ENCODE data around the gene TFPI.
"Not testable (repeated sequence)": the region's sequence is repeated elsewhere in the genome, so short reads cannot be mapped to it uniquely, and the experiment has no call there.

TFPI gene

GRCh38 chr2:187552828-187553681, 1.2 kb downstream of the TFPI start:
- DNase-seq (ENCODE audit: low spot score): no peak

- no peak for DNase-seq (ENCODE audit: low spot score)
These were observed 1.9 kb downstream of the TFPI start for GRCh38 chr2:187552381-187552780.

- DNase-seq (ENCODE audit: low spot score): no peak
These were observed 3.4 kb downstream of the TFPI start for GRCh38 chr2:187550857-187551256.

GRCh38 chr2:187549951-187550555, 4.2 kb downstream of the TFPI start:
- DNase-seq (ENCODE audit: low spot score): peak; percentile 48

GRCh38 chr2:187549193-187549592, 5.0 kb downstream of the TFPI start:
- no peak for DNase-seq (ENCODE audit: low spot score)

- no peak for DNase-seq (ENCODE audit: low spot score)
These were observed 5.6 kb downstream of the TFPI start for GRCh38 chr2:187548656-187549055.

- no peak for DNase-seq (ENCODE audit: low spot score)
These were observed 6.8 kb downstream of the TFPI start for GRCh38 chr2:187547353-187547979.

GRCh38 chr2:187546762-187547333, 7.4 kb downstream of the TFPI start:
- no peak for DNase-seq (ENCODE audit: low spot score)

- no peak for DNase-seq (ENCODE audit: low spot score)
These were observed 8.9 kb downstream of the TFPI start for GRCh38 chr2:187545238-187545751.

GRCh38 chr2:187544371-187545080, 9.7 kb downstream of the TFPI start:
- no peak for DNase-seq (ENCODE audit: low spot score)

GRCh38 chr2:187543488-187543887, 10.7 kb downstream of the TFPI start:
- DNase-seq (ENCODE audit: low spot score): no peak

- DNase-seq (ENCODE audit: low spot score): no peak
These were observed 12.1 kb downstream of the TFPI start for GRCh38 chr2:187542123-187542522.

- DNase-seq (ENCODE audit: low spot score): no peak
These were observed 12.8 kb downstream of the TFPI start for GRCh38 chr2:187541086-187542085.

GRCh38 chr2:187538222-187538621, 16.0 kb downstream of the TFPI start:
- DNase-seq (ENCODE audit: low spot score): not testable (repeated sequence)

GRCh38 chr2:187535381-187535780, 18.9 kb downstream of the TFPI start:
- DNase-seq (ENCODE audit: low spot score): not testable (repeated sequence)

GRCh38 chr2:187532333-187533120, 21.7 kb downstream of the TFPI start:
- no peak for DNase-seq (ENCODE audit: low spot score)

GRCh38 chr2:187529977-187530721, 24.1 kb downstream of the TFPI start:
- no peak for DNase-seq (ENCODE audit: low spot score)

GRCh38 chr2:187529248-187529976, 24.8 kb downstream of the TFPI start:
- no peak for DNase-seq (ENCODE audit: low spot score)
